Measurements from ENCODE around the gene HLA-E. TPM values are rescaled to one million over a fixed set of nuclear protein-coding genes. Genes with fewer than 3 reads are reported as not detected.
A peak's percentile ranks its signal among the peaks of the same experiment; 100 is the strongest.

HLA-E gene
- total and polyA plus RNA-seq, 2 donors (not counting 1 experiment from before 2014, with no cell fraction given): 1,043 to 1,174 TPM

DNA sequence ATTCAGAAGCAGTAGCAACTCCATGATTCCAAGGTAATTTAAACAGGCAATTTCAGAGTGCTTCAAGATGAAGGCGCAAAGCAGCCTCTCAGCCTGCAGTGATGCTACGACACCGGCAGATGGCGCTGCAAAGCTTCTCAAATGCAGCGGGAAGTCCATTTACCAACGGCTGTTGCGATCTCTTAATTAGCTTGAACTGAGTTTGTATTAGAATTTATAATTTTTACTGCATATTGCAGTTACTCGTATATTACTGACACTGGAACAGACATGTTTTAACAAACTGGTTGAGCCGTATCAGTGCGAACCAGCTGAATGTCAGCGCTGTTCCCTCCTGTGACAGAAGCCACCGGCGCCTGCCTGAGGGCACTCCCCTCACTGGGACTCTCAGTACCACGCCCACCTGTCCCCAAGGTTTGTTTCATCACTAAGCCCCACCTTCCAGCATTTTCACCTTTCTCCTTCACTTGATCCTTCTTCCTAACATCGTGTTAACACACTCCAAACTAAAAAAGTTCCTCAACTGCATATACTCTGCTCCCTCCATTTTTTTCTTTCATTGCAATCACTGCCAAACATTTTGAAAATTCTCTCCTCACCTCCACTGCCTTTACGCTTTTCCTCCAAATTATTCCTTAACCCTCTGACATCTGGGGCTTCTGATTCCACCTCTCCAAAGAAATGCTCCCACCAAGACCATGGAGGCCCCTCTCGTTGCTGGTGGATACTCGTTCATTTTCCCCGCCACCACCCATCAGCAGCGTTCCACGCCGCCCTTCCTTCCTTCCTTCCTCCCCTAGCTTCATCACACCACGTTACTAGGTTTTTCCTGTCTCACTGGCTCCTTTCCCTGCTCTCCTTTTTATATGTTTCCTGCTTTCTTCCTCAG lies 52.5 kb downstream of the HLA-E start:
- Histone ChIP-seq H2AFZ (ENCODE audit: insufficient read depth, low read depth, low read length, poor library complexity, severe bottlenecking) (peak overlapping the region; percentile 10), H3K9me3 (ENCODE audit: control extremely low read depth in 1 of 3, control insufficient read depth in 2 of 3, insufficient read depth in 1 of 3, low read length in 2 of 3) (no peaks in the 10 kb centered on the region), H3K4me3 (ENCODE audit: control extremely low read depth in 1 of 5, extremely low read depth in 1 of 5, insufficient read depth in 1 of 5, low read depth in 2 of 5, low read length in 4 of 5) (peak overlapping the region; percentile 44 to 73 (median 63)), H3K36me3 (replicated peaks in 1 of 2; ENCODE audit: control extremely low read depth in 1 of 2, control insufficient read depth in 1 of 2, extremely low read depth in 1 of 2, insufficient read depth in 2 of 2, low read length in 1 of 2) (peaks cover 0 to 14% of the 10 kb centered on the region in 2 experiments), H3K79me2 (ENCODE audit: control insufficient read depth, insufficient read depth, low read length) (no peaks in the 10 kb centered on the region), H3K9ac (ENCODE audit: low read length) (peak overlapping the region; percentile 62), H3K27me3 (replicated peaks in 1 of 4; ENCODE audit: control extremely low read depth in 1 of 4, control insufficient read depth in 3 of 4, insufficient read depth in 4 of 4, low read length in 3 of 4) (no peaks in the 10 kb centered on the region), H3K4me2 (replicated peaks; ENCODE audit: low read depth, low read length, poor library complexity, severe bottlenecking) (peak overlapping the region; percentile 77), H3K4me1 (ENCODE audit: control insufficient read depth in 2 of 2, insufficient read depth in 2 of 2, low read length in 2 of 2) (peaks cover 18 to 29% of the 10 kb centered on the region in 2 donors), H4K20me1 (ENCODE audit: control insufficient read depth, insufficient read depth, low read length, poor library complexity, severe bottlenecking) (no peaks in the 10 kb centered on the region), H3K27ac (ENCODE audit: low read length in 2 of 2) (peak overlapping the region; percentile 71 to 89)
- Mint-ChIP-seq H3K27ac (peak overlapping the region; percentile 87), H3K4me3 (peak overlapping the region; percentile 88), H3K4me1 (peaks cover 30% of the 10 kb centered on the region), H3K27me3 (no peaks in the 10 kb centered on the region), H3K9me3 (ENCODE audit: insufficient read depth) (no peaks in the 10 kb centered on the region)
- CTCF ChIA-PET: interaction anchor here (0.7 to 15.6 kb wide), 41 partner anchors 12 to 546 kb away, joined by 3 to 681 read pairs (median 8); partner anchors contain the start of genes ABCF1, DHX16, GNL1 and MDC1
- intact Hi-C loops (cut with micrococcal nuclease): loop anchor here (1.0 to 2.0 kb wide), 6 partner anchors 15 to 189 kb away; partner anchors contain the start of genes DHX16 and GNL1
- DNase-seq: peak; percentile 92
- no peak for TF ChIP-seq EZH2 (IDR thresholded peaks at IDR 0.05; ENCODE audit: borderline replicate concordance, insufficient read depth, low read depth, low read length, poor library complexity, severe bottlenecking)
- TF ChIP-seq CTCF (IDR thresholded peaks at IDR 0.05): peak; percentile 100
- WGBS (ENCODE audit: insufficient coverage): 0% methylated on average over 17 of the region's 23 CpGs
- ATAC-seq (ENCODE audit: low read depth): peak; percentile 80
- POLR2A ChIA-PET: interaction anchor here (0.5 to 2.6 kb wide), 21 partner anchors 9 to 347 kb away, joined by 3 to 16 read pairs (median 4); partner anchors contain the start of genes GNL1 and PRR3

Data from B cell (primary cell).